ENCODE measurements around the gene CHST15. TPM values are rescaled to one million over a fixed set of nuclear protein-coding genes. Genes with fewer than 3 reads are reported as not detected.

CHST15 gene
- total RNA-seq, 2 experiments from 2014 or later = 14.7 to 26.4 TPM

GRCh38 chr10:124095096-124095495 lies 1.7 kb upstream of the CHST15 start:
- intact Hi-C loops (cut with micrococcal nuclease; ENCODE audit: unreplicated experiment) = loop anchor here (2.0 kb wide), 1 partner anchor 100 kb away; no protein-coding TSS in a partner anchor
- TF ChIP-seq EZH2phosphoT487 (IDR thresholded peaks at IDR 0.05; ENCODE audit: borderline replicate concordance, low read depth, low read length) = no peak
- no peak for TF ChIP-seq CTCF (conservative IDR thresholded peaks at IDR 0.05; ENCODE audit: low read length)
- no TSS peak for BruUV-seq (replicated peaks)
- peaks cover 40% of the 10 kb centered on the region for H3K4me1 ChIP-seq (ENCODE audit: insufficient read depth, low read length, poor library complexity, severe bottlenecking)
- peak overlapping the region; percentile 68 for H3K27ac ChIP-seq (ENCODE audit: low read depth, low read length, poor library complexity, severe bottlenecking)
- ChIA-PET CTCF (ENCODE audit: unreplicated experiment) (interaction anchor here (1.0 kb wide), 1 partner anchor 11 kb away, joined by 3 read pairs; no protein-coding TSS in a partner anchor), POLR2A (interaction anchor here (1.0 to 2.2 kb wide), 4 partner anchors 9 to 15 kb away, joined by 4 to 9 read pairs (median 6); no protein-coding TSS in a partner anchor)
- peak overlapping the region; percentile 58; the same call in 1 of the 2 replicates for H2AFZ ChIP-seq (ENCODE audit: low read length)
- DNase-seq (ENCODE audit: low spot score) = peak; percentile 46
- no peaks in the 10 kb centered on the region; the same call in 1 of the 2 replicates for H3K36me3 ChIP-seq (ENCODE audit: insufficient read depth, low read length)
- no peaks in the 10 kb centered on the region for H3K9me3 ChIP-seq (ENCODE audit: low read length)
- H3K79me2 ChIP-seq (ENCODE audit: insufficient read depth, low read depth, low read length) = peaks cover 14% of the 10 kb centered on the region
- H3K4me3 ChIP-seq (ENCODE audit: low read depth, low read length, poor library complexity, severe bottlenecking) = peak overlapping the region; percentile 81
- peaks cover 11% of the 10 kb centered on the region for H4K20me1 ChIP-seq (ENCODE audit: insufficient read depth, low read length)
- peak overlapping the region; percentile 85 for H3K4me2 ChIP-seq (ENCODE audit: low read length)
- H3K9me2 ChIP-seq (ENCODE audit: insufficient read depth, low read length) = no peaks in the 10 kb centered on the region

GRCh38 chr10:124094419-124094785 lies 1.0 kb upstream of the CHST15 start:
- Histone ChIP-seq H3K4me3 (ENCODE audit: low read depth, low read length, poor library complexity, severe bottlenecking) (peak overlapping the region; percentile 81), H3K4me2 (ENCODE audit: low read length) (peak overlapping the region; percentile 85), H3K27ac (ENCODE audit: low read depth, low read length, poor library complexity, severe bottlenecking) (peak overlapping the region; percentile 68), H4K20me1 (ENCODE audit: insufficient read depth, low read length) (peaks cover 12% of the 10 kb centered on the region), H3K9me2 (ENCODE audit: insufficient read depth, low read length) (no peaks in the 10 kb centered on the region), H3K9me3 (ENCODE audit: low read length) (no peaks in the 10 kb centered on the region), H2AFZ (ENCODE audit: low read length) (peak overlapping the region; percentile 58; the same call in 1 of the 2 replicates), H3K79me2 (ENCODE audit: insufficient read depth, low read depth, low read length) (peaks cover 18% of the 10 kb centered on the region), H3K4me1 (ENCODE audit: insufficient read depth, low read length, poor library complexity, severe bottlenecking) (peaks cover 34% of the 10 kb centered on the region), H3K36me3 (ENCODE audit: insufficient read depth, low read length) (no peaks in the 10 kb centered on the region; the same call in 1 of the 2 replicates)
- TF ChIP-seq CTCF (conservative IDR thresholded peaks at IDR 0.05; ENCODE audit: low read length) (0 out of 2 replicates have a peak, but pooled peaks have one; percentile 14), EZH2phosphoT487 (IDR thresholded peaks at IDR 0.05; ENCODE audit: borderline replicate concordance, low read depth, low read length) (no peak)
- CTCF ChIA-PET (ENCODE audit: unreplicated experiment) = interaction anchor here (1.0 kb wide), 1 partner anchor 12 kb away, joined by 3 read pairs; no protein-coding TSS in a partner anchor
- no TSS peak for BruUV-seq (replicated peaks)
- intact Hi-C loops (cut with micrococcal nuclease; ENCODE audit: unreplicated experiment) = loop anchor here (1.0 to 5.0 kb wide), 4 partner anchors 14 to 308 kb away; no protein-coding TSS in a partner anchor
- POLR2A ChIA-PET = interaction anchor here (1.0 to 2.2 kb wide), 5 partner anchors 9 to 27 kb away, joined by 3 to 9 read pairs (median 5); no protein-coding TSS in a partner anchor
- DNase-seq (ENCODE audit: low spot score) = no peak
